HAP-1 (cell line): ENCODE results near the gene OXCT1.

Experiments used
- DNase-seq, 2 experiments: peaks; one replicate each; pipeline ENCODE4 v3.0.0-alpha.2; 2016 to 2020; ENCODE audit warnings: low spot score in 2 of 2
- H3K27me3 ChIP-seq: fragments of 250-450 bp; sonication (Bioruptor Pico); 2 replicates; pipeline ENCODE4 v1.5.1; 2020; ENCODE audit warnings: low read depth, mild to moderate bottlenecking, moderate library complexity
- H3K36me3 ChIP-seq: fragments of 250-450 bp; sonication (Bioruptor Pico); replicated peaks from 2 replicates; pipeline ENCODE4 v1.5.1; 2020; ENCODE audit warnings: mild to moderate bottlenecking
- H3K4me1 ChIP-seq: fragments of 250-450 bp; sonication (Bioruptor Pico); 2 replicates; pipeline ENCODE4 v1.5.1; 2020; ENCODE audit warnings: mild to moderate bottlenecking
- H3K4me3 ChIP-seq: fragments of 250-450 bp; sonication (Bioruptor Pico); 2 replicates; pipeline ENCODE4 v1.5.1; 2020; ENCODE audit warnings: mild to moderate bottlenecking, moderate library complexity
- H3K9me3 ChIP-seq: fragments of 250-450 bp; sonication (Bioruptor Pico); 2 replicates; pipeline ENCODE4 v1.5.1; 2020; ENCODE audit warnings: mild to moderate bottlenecking, moderate library complexity
- in situ Hi-C: fragments of 300-500 bp; cut with MboI; formaldehyde crosslinking; loops from 3 replicates; pipeline ENCODE4 v1.14.3; 2020; ENCODE audit warnings: low sequenced_read_pairs, inconsistent platforms, mixed read lengths

Gene OXCT1

DNA sequence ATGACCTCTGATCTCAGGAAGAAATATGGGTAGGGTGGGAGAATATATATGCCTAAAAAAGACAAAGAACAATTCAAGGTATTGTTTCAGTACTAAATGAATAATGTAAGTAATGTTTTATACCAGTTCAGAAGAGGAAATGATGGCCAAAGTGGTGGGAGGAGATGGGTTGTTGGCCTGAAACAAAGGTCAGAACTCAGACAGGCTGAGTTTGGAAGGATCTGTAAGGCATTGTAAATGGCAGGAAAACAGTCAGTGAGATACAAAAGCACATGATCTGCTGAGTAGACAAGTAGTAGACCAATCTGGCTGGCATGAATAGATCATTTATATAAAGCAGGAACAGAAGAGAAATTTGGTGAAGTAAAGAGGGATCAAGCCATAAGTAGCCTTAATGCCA is 184.0 kb downstream of the OXCT1 start:
- no peaks in the 10 kb centered on the region; the same call in 1 of the 2 replicates for H3K9me3 ChIP-seq
- H3K4me3 ChIP-seq, result no peak overlapping the region
- no peaks in the 10 kb centered on the region for H3K27me3 ChIP-seq
- peaks cover 17% of the 10 kb centered on the region for H3K4me1 ChIP-seq
- H3K36me3 ChIP-seq, result no peaks in the 10 kb centered on the region
- no peak for DNase-seq
- in situ Hi-C loops, result no loop called here

DNA sequence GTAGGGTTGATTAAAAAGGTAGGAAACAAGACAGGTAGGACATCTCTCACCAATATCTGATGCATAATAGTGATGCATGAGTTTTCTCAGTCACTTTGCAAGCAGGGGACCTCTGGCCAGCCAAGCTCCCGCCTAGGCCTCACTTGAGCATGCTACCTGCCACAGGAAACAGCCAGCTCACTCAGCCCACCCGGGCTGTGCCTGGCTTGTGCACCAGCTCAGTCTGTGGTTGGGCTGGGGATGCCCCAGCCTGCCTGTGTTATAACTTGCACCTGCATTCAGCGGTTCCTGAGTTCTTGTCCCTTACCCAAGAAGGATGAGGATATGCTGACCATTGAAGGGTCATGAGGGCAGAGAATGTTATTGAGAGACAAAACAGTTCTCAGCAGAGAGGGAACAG is 187.0 kb downstream of the OXCT1 start:
- in situ Hi-C loops, result no loop called here
- peak in 1 of 2 experiments; percentile 43 for DNase-seq
- H3K27me3 ChIP-seq, result no peaks in the 10 kb centered on the region
- peaks cover 17% of the 10 kb centered on the region for H3K4me1 ChIP-seq
- no peak overlapping the region for H3K4me3 ChIP-seq
- no peaks in the 10 kb centered on the region; the same call in 1 of the 2 replicates for H3K9me3 ChIP-seq
- no peaks in the 10 kb centered on the region for H3K36me3 ChIP-seq

- H3K9me3 ChIP-seq, result no peaks in the 10 kb centered on the region; the same call in 1 of the 2 replicates
- in situ Hi-C loops, result no loop called here
Observed at GRCh38 chr5:41682641-41683040, 187.6 kb downstream of the OXCT1 start.

GRCh38 chr5:41681840-41682239 is 188.4 kb downstream of the OXCT1 start:
- no peaks in the 10 kb centered on the region for H3K27me3 ChIP-seq
- in situ Hi-C loops, result no loop called here
- DNase-seq, result peak in 1 of 2 experiments; percentile 11
- no peak overlapping the region for H3K4me3 ChIP-seq
- no peaks in the 10 kb centered on the region for H3K36me3 ChIP-seq
- H3K4me1 ChIP-seq, result peaks cover 17% of the 10 kb centered on the region
- no peaks in the 10 kb centered on the region; the same call in 1 of the 2 replicates for H3K9me3 ChIP-seq

More at GRCh38 chr5:41682641-41683040, 187.6 kb downstream of the OXCT1 start:
- Histone ChIP-seq H3K36me3 (no peaks in the 10 kb centered on the region), H3K4me3 (no peak overlapping the region), H3K4me1 (peaks cover 17% of the 10 kb centered on the region), H3K27me3 (no peaks in the 10 kb centered on the region)
- DNase-seq, result peak; percentile 32 to 95
